ENCODE data around the gene PRXL2A.
A peak's percentile ranks its signal among the peaks of the same experiment; 100 is the strongest.

The PRXL2A gene

GRCh38 chr10:80457554-80458262, 49.4 kb downstream of the PRXL2A start (continued):
- TF ChIP-seq CSRNP3 (CRISPR knock-in tag; IDR thresholded peaks at IDR 0.05) (no peak), ISL1 (CRISPR knock-in tag; IDR thresholded peaks at IDR 0.05) (no peak), OSR1 (CRISPR knock-in tag; IDR thresholded peaks at IDR 0.05) (no peak)

GRCh38 chr10:80458263-80458625, 49.9 kb downstream of the PRXL2A start:
- ATAC-seq = no peak
- no peak for TF ChIP-seq CREB5 (CRISPR knock-in tag; IDR thresholded peaks at IDR 0.05; ENCODE audit: low read depth)
- TF ChIP-seq PPARA (CRISPR knock-in tag; IDR thresholded peaks at IDR 0.05; ENCODE audit: borderline replicate concordance) = no peak
- TF ChIP-seq POU6F1 (CRISPR knock-in tag; IDR thresholded peaks at IDR 0.05; ENCODE audit: borderline replicate concordance, low read depth) = no peak
- no peak for TF ChIP-seq ZNF70 (CRISPR knock-in tag; IDR thresholded peaks at IDR 0.05)
- no peak for TF ChIP-seq ZNF565 (CRISPR knock-in tag; conservative IDR thresholded peaks at IDR 0.05; ENCODE audit: low read depth)
- no peak for TF ChIP-seq GLIS3 (CRISPR knock-in tag; IDR thresholded peaks at IDR 0.05)
- TF ChIP-seq RARB (CRISPR knock-in tag; IDR thresholded peaks at IDR 0.05) = no peak
- no peak for TF ChIP-seq ARNTL (CRISPR knock-in tag; IDR thresholded peaks at IDR 0.05; ENCODE audit: borderline replicate concordance, low read depth)
- TF ChIP-seq, protein P1, sequence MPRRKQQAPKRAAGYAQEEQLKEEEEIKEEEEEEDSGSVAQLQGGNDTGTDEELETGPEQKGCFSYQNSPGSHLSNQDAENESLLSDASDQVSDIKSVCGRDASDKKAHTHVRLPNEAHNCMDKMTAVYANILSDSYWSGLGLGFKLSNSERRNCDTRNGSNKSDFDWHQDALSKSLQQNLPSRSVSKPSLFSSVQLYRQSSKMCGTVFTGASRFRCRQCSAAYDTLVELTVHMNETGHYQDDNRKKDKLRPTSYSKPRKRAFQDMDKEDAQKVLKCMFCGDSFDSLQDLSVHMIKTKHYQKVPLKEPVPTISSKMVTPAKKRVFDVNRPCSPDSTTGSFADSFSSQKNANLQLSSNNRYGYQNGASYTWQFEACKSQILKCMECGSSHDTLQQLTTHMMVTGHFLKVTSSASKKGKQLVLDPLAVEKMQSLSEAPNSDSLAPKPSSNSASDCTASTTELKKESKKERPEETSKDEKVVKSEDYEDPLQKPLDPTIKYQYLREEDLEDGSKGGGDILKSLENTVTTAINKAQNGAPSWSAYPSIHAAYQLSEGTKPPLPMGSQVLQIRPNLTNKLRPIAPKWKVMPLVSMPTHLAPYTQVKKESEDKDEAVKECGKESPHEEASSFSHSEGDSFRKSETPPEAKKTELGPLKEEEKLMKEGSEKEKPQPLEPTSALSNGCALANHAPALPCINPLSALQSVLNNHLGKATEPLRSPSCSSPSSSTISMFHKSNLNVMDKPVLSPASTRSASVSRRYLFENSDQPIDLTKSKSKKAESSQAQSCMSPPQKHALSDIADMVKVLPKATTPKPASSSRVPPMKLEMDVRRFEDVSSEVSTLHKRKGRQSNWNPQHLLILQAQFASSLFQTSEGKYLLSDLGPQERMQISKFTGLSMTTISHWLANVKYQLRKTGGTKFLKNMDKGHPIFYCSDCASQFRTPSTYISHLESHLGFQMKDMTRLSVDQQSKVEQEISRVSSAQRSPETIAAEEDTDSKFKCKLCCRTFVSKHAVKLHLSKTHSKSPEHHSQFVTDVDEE (CRISPR knock-in tag; IDR thresholded peaks at IDR 0.05) = no peak
- TF ChIP-seq ISL1 (CRISPR knock-in tag; IDR thresholded peaks at IDR 0.05) = no peak

- ATAC-seq = peak; percentile 20
- TF ChIP-seq CSDC2 (CRISPR knock-in tag; IDR thresholded peaks at IDR 0.05) = no peak
- TF ChIP-seq PATZ1 (CRISPR knock-in tag; IDR thresholded peaks at IDR 0.05; ENCODE audit: borderline replicate concordance) = no peak
- TF ChIP-seq ZFP30 (CRISPR knock-in tag; IDR thresholded peaks at IDR 0.05) = no peak
- no peak for TF ChIP-seq ARNTL (CRISPR knock-in tag; IDR thresholded peaks at IDR 0.05; ENCODE audit: borderline replicate concordance, low read depth)
- no peak for TF ChIP-seq RARB (CRISPR knock-in tag; IDR thresholded peaks at IDR 0.05)
- no peak for TF ChIP-seq GLIS3 (CRISPR knock-in tag; IDR thresholded peaks at IDR 0.05)
- TF ChIP-seq, protein P1 (CRISPR knock-in tag; IDR thresholded peaks at IDR 0.05) = no peak
- TF ChIP-seq ESRRG (CRISPR knock-in tag; IDR thresholded peaks at IDR 0.05) = no peak
- no peak for TF ChIP-seq CSRNP3 (CRISPR knock-in tag; IDR thresholded peaks at IDR 0.05)
- no peak for TF ChIP-seq ZNF565 (CRISPR knock-in tag; conservative IDR thresholded peaks at IDR 0.05; ENCODE audit: low read depth)
- TF ChIP-seq SNAI2 (CRISPR knock-in tag; IDR thresholded peaks at IDR 0.05) = no peak
Measured at GRCh38 chr10:80458638-80459037, 50.3 kb downstream of the PRXL2A start.
